ENCODE data around the gene GMNC. TPM values are rescaled to one million over a fixed set of nuclear protein-coding genes. Genes with fewer than 3 reads are reported as not detected.
"Not testable (repeated sequence)": the region's sequence is repeated elsewhere in the genome, so short reads cannot be mapped to it uniquely, and the experiment has no call there.

The GMNC gene
- not detected for polyA plus RNA-seq (2013, experiment 1 of 2; ENCODE audit: insufficient read length)
- 0.23 TPM for polyA plus RNA-seq (2013, experiment 2 of 2; ENCODE audit: insufficient read length)

- DNase-seq: peak; percentile 73
Measured at GRCh38 chr3:190862209-190863118, at the start of gene GMNC. Gene GMNC (minus strand): TSS chr3:190862694. CDS start chr3:190862615, 79 bp downstream.

GRCh38 chr3:190911382-190911781, 48.9 kb upstream of the GMNC start:
- no peak for DNase-seq

GRCh38 chr3:190909908-190910307, 47.4 kb upstream of the GMNC start:
- no peak for DNase-seq

GRCh38 chr3:190903156-190903555, 40.7 kb upstream of the GMNC start:
- DNase-seq: no peak

- DNase-seq: no peak
Measured at GRCh38 chr3:190902292-190902691, 39.8 kb upstream of the GMNC start.

GRCh38 chr3:190892395-190892902, 30.0 kb upstream of the GMNC start:
- DNase-seq: no peak

GRCh38 chr3:190886945-190887344, 24.5 kb upstream of the GMNC start:
- DNase-seq: no peak

- DNase-seq: peak; percentile 62
Measured at GRCh38 chr3:190883973-190884832, 21.7 kb upstream of the GMNC start.

- DNase-seq: no peak
Measured at GRCh38 chr3:190883141-190883540, 20.6 kb upstream of the GMNC start.

- no peak for DNase-seq
Measured at GRCh38 chr3:190877925-190878324, 15.4 kb upstream of the GMNC start.

GRCh38 chr3:190876433-190876832, 13.9 kb upstream of the GMNC start:
- DNase-seq: not testable (repeated sequence)

- DNase-seq: not testable (repeated sequence)
Measured at GRCh38 chr3:190875061-190875460, 12.6 kb upstream of the GMNC start.

- DNase-seq: no peak
Measured at GRCh38 chr3:190870127-190870526, 7.6 kb upstream of the GMNC start.

GRCh38 chr3:190867071-190867470, 4.6 kb upstream of the GMNC start:
- no peak for DNase-seq

- no peak for DNase-seq
Measured at GRCh38 chr3:190865828-190866227, 3.3 kb upstream of the GMNC start.

GRCh38 chr3:190865419-190865818, 2.9 kb upstream of the GMNC start:
- no peak for DNase-seq

- DNase-seq: no peak
Measured at GRCh38 chr3:190864002-190864401, 1.5 kb upstream of the GMNC start.

- peak; percentile 2 for DNase-seq
Measured at GRCh38 chr3:190863119-190863465, 598 bp upstream of the GMNC start.

GRCh38 chr3:190860521-190860920, 2.0 kb downstream of the GMNC start:
- DNase-seq: no peak

- DNase-seq: no peak
Measured at GRCh38 chr3:190855151-190855550, 7.3 kb downstream of the GMNC start.

GRCh38 chr3:190854062-190854461, 8.4 kb downstream of the GMNC start:
- DNase-seq: no peak

- no peak for DNase-seq
Measured at GRCh38 chr3:190853464-190853863, 9.0 kb downstream of the GMNC start.

GRCh38 chr3:190849607-190850006, 12.9 kb downstream of the GMNC start:
- no peak for DNase-seq
